Measurements from ENCODE around the gene OR8J1.

DNA sequence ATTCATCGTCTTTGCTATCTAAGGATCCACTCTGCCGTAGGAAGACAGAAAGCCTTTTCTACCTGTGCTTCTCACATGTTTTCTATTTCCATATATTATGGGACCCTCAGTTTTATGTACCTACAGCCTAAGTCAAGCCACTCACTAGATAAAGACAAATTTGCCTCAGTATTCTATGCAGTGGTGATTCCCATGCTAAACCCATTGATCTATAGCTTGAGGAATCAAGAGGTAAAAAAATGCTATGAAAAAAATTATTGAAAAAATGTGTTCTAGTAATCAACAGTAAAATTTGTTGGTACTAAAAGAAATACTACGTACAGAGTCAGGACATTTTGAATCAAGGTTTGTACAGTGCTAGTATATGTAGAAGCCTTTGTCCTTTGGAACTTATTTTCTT is 40.3 kb downstream of the OR8J1 start:
- no peak for TF ChIP-seq EZH2 (IDR thresholded peaks at IDR 0.05; ENCODE audit: low read depth, unreplicated experiment)
- no peak for TF ChIP-seq REST (IDR thresholded peaks at IDR 0.05; ENCODE audit: unreplicated experiment)
